Lower leg skin (tissue), 4 donors: ENCODE results near the gene POU6F2. TPM values are rescaled to one million over a fixed set of nuclear protein-coding genes. Genes with fewer than 3 reads are reported as not detected.

ENCODE experiments used
- DNase-seq, 2 donors: peaks; one replicate each; pipeline ENCODE4 v3.0.0-alpha.2; 2019; ENCODE audit warnings: low spot score in 2 of 2
- H3K4me3 ChIP-seq: fragments of 200-600 bp; sonication (generic); 2 replicates; pipeline ENCODE4 v1.5.1; 2017; ENCODE audit warnings: mild to moderate bottlenecking, low read depth; ENCODE audit not compliant: poor library complexity, severe bottlenecking
- POLR2A ChIP-seq, 2 donors: fragments of 450-650 bp; IDR thresholded peaks; one replicate each; pipeline ENCODE4 v1.6.1; 2016 to 2017; ENCODE audit warnings: antibody characterized with exemption in 2 of 2, mild to moderate bottlenecking in 1 of 2, moderate library complexity in 1 of 2
- WGBS, 2 donors: methylation state at CpG; one replicate each; pipeline ENCODE4 v1.1.5; 2018; 5-methylcytosine and 5-hydroxymethylcytosine counted together
- intact Hi-C: fragments of 100-400 bp; cut with DNase I; formaldehyde crosslinking; loops from one replicate; pipeline ENCODE4 v1.15.0; 2023; ENCODE audit warnings: low total_unique reads
- total RNA-seq, 4 donors: library from RNA; depleted of rRNA; stranded (reverse); fragments of >200 nt; gene quantifications; one replicate each; pipeline ENCODE4 v1.1.0, GENCODE V29; 2016
- TF ChIP-seq, protein P1 (sequence below), 3 donors: fragments of 450-650 bp; IDR thresholded peaks; one replicate each; pipeline ENCODE4 v1.5.1; 2016; ENCODE audit warnings: antibody characterized with exemption in 3 of 3, mild to moderate bottlenecking in 3 of 3, moderate library complexity in 2 of 3

POU6F2 gene
- total RNA-seq, 4 donors from 2014 or later: 0.36 TPM; not detected in 3

DNA sequence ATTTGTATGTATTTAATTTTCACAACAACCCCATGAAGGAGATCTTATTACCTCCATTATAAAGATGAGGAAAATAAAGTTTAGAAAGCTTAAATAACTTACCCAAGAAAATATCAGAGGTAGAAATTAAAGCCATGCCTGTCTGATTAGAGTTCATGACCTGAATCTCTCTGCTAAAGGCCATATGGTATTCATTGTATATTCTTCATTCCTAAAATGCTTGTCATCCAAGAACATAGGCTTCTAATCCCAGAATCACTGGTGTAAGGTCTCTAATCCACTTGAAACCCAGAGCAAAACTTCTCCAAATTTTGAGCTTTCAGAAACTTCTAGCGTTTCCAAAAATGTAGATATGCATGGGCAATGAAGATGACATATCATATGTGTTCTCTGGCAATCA is 516.2 kb downstream of the POU6F2 start:
- intact Hi-C loops: no loop called here
- no peak for TF ChIP-seq POLR2A (IDR thresholded peaks at IDR 0.05)
- WGBS, 2 donors: 53 to 71% methylated on average over 1 of the region's 1 CpG
- no peak for DNase-seq
- H3K4me3 ChIP-seq: no peak overlapping the region

DNA sequence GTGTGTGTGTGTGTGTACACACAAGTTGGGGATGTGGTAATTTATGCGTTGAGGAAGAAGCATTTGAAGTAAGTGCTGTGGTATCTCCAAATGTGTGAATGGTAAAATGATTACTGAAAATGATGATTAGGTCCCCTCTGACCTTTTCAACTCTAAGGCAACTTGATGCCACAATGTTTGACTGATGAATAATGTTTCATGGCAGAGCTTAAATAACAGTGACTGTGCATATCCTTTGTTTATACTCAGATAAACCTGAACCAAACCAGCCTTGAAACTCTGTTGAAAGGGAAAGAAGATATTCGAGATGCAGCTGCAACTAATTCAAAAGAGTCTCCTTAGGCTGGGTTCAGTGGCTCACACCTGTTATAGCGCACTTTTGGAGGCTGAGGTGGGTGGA is 523.6 kb downstream of the POU6F2 start:
- intact Hi-C loops: no loop called here
- 82 to 84% methylated on average over 3 of the region's 3 CpGs for WGBS, 2 donors
- TF ChIP-seq, protein P1, sequence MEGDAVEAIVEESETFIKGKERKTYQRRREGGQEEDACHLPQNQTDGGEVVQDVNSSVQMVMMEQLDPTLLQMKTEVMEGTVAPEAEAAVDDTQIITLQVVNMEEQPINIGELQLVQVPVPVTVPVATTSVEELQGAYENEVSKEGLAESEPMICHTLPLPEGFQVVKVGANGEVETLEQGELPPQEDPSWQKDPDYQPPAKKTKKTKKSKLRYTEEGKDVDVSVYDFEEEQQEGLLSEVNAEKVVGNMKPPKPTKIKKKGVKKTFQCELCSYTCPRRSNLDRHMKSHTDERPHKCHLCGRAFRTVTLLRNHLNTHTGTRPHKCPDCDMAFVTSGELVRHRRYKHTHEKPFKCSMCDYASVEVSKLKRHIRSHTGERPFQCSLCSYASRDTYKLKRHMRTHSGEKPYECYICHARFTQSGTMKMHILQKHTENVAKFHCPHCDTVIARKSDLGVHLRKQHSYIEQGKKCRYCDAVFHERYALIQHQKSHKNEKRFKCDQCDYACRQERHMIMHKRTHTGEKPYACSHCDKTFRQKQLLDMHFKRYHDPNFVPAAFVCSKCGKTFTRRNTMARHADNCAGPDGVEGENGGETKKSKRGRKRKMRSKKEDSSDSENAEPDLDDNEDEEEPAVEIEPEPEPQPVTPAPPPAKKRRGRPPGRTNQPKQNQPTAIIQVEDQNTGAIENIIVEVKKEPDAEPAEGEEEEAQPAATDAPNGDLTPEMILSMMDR (IDR thresholded peaks at IDR 0.05): no peak
- no peak for TF ChIP-seq POLR2A (IDR thresholded peaks at IDR 0.05)
- H3K4me3 ChIP-seq: no peak overlapping the region
- DNase-seq: no peak

DNA sequence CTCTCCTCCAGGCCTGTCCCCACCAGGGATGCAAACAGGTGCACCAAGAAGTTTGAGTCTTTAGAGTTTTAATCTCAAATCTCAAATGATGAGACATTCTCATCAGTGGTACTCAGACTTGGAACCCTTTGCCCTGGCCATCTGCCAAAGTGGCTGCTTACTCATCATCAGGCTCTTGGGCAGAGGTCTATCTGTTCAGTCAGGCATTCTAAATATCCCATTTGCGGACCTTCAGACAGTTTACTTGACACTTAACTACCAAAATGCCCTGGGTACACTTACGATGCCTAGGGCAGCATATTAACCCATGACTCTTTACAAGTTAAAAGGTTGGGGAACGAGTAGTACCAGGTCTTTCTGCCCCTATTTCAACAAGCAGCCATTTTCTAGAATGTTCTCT is 527.3 kb downstream of the POU6F2 start:
- TF ChIP-seq, protein P1 (IDR thresholded peaks at IDR 0.05): no peak
- no peak for TF ChIP-seq POLR2A (IDR thresholded peaks at IDR 0.05)
- intact Hi-C loops: no loop called here
- no peak for DNase-seq
- H3K4me3 ChIP-seq: no peak overlapping the region
- 46 to 50% methylated on average over 3 of the region's 3 CpGs for WGBS, 2 donors

DNA sequence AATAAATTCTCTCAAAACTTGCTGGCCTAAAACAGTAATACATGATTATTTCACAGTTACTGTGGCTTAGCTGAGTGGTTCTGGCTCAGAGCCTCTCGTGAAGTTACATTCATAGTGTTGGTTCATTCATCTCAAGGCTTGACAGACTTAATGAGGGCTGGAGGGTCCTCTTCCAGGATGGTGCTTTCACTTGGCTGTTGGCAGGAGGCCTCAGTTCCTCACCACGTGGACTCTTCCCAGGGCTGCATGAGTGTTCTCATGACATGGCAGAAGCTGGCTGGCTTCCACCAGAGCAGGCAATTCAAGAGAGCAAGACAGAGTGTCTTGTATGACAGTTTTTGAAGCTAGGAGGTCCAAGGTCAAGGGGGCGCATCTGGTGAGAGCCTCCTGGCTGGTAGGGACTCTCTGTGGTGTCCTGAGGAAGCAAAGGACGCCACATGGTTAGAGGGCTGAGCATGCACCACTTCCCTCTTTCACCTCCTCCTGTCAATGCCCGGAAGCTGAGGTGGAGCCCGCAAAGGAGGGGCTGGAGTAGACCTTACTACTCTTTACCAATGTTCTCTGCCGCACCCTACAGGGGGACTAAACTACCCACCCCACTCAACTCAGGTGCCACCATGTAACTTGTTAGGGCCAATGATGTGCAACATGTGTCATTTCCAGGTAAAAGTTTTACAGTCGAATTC is 530.3 kb downstream of the POU6F2 start:
- WGBS, 2 donors: 71 to 83% methylated on average over 8 of the region's 8 CpGs
- TF ChIP-seq POLR2A (IDR thresholded peaks at IDR 0.05): no peak
- intact Hi-C loops: no loop called here
- DNase-seq: no peak
- H3K4me3 ChIP-seq: no peak overlapping the region

DNA sequence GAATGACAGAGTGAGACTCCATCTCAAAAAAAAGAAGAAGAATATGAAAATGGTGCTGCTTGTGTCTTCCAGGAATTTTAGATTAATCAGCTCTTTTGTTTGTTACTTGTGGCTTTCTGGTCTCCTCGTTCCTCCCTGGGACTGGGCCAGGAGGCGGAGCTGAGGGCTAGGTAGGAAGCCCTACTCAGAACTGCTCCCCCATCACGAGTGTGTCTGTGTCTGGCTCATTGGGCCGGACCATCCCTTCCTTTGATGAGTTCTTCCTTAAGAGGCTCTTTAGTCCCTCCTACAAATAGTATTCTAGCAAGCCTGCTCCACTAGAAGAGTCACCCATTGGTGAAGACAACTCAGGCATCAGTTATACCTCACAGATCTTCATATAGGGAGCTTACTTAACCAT is 531.7 kb downstream of the POU6F2 start:
- TF ChIP-seq POLR2A (IDR thresholded peaks at IDR 0.05): no peak
- TF ChIP-seq, protein P1 (IDR thresholded peaks at IDR 0.05): no peak
- no peak overlapping the region for H3K4me3 ChIP-seq
- WGBS, 2 donors: 60 to 65% methylated on average over 4 of the region's 4 CpGs
- no peak for DNase-seq
- intact Hi-C loops: no loop called here

DNA sequence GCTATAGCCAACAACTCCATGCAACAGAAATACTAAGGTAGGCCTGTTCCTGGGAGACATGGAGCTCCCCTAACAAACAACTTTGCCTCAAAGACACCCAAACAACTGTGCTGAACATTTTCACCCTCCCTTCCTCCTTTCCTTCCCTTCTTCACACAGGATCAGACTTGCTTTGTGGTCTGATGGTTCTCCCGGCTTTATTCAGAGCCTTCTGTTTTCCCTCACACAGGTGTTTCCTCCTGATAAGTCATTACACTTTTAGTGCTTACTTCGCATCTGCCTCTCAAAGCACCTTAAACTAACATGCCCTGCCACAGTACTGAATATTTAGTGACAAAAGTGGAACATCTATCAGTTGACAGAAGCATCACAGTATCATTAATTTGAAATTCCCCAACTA is 532.2 kb downstream of the POU6F2 start:
- no peak overlapping the region for H3K4me3 ChIP-seq
- intact Hi-C loops: no loop called here
- no peak for DNase-seq
- TF ChIP-seq, protein P1 (IDR thresholded peaks at IDR 0.05): no peak
- TF ChIP-seq POLR2A (IDR thresholded peaks at IDR 0.05): no peak
- WGBS, 2 donors: 64 to 68% methylated on average over 2 of the region's 2 CpGs

DNA sequence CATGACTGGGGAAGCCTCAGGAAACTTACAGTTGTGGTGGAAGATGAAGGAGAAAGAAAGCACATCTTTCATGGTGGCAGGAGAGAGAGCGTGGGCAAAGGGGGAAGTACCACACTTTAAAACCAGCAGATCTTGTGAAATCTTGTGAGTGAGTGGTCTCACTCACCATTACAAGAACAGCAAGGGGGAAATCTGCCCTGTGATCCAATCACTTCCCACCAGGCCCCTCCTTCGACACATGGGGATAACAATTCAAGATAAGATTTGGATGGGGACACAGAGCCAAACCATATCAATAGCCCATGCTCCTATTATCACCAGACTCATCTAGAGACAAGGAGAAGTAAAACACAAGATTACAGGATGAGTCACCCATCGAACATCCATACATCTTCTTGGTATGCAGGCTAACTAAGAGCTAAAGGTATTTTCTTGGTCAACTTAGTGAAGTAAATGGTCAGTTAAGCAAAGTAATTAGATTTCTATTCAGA is 533.2 kb downstream of the POU6F2 start:
- H3K4me3 ChIP-seq: no peak overlapping the region
- 85 to 86% methylated on average over 3 of the region's 3 CpGs for WGBS, 2 donors
- no peak for DNase-seq
- TF ChIP-seq, protein P1 (IDR thresholded peaks at IDR 0.05): no peak
- TF ChIP-seq POLR2A (IDR thresholded peaks at IDR 0.05): no peak
- intact Hi-C loops: no loop called here
